Non-pigmented ciliary epithelial cell (primary cell): Measurements from ENCODE around the gene GSTA3.
"Not testable (repeated sequence)": the region's sequence is repeated elsewhere in the genome, so short reads cannot be mapped to it uniquely, and the experiment has no call there.

ENCODE experiments used
- DNase-seq: peaks from one replicate; pipeline ENCODE4 v3.0.0-alpha.2; 2010; ENCODE audit warnings: low read depth

GSTA3 gene

DNA sequence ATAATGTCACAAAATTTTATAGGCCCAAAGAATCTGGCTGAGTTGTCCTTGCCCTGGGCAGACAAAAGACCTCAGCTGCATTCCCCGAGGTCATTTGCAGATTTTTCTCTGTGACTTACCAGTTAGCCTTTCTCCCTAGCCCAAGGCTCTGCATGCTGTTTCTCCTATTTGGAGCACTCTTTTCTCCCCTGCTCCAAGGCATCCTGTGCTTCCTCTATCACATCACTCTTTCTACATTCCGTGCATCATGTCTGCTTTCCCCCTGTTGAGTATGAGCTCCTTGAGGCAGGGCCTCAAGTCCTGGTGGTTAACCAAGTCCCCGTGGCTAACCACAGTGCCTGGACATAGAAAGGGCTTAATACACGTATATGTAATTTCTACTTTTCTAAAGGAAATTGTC, 593 bp upstream of the GSTA3 start:
- no peak for DNase-seq

DNA sequence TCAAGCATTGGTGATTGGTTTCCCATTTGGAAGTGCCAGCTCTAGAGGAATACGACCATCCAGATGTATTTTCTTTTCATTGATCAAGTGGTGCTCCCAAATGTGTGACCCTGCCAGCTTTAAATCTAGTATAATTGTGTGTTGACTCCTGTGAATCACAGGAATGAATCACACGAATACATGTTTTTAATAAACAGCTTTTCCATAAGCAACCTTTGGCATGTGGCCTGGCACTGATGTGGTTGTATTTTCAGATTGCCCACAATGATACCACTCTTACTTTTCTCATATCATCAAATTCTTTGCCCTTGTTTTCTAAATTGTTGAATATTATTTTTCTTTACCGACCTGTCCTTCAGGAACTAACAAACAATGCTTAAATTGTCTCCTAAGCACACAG, 367 bp downstream of the GSTA3 start:
- no peak for DNase-seq

DNA sequence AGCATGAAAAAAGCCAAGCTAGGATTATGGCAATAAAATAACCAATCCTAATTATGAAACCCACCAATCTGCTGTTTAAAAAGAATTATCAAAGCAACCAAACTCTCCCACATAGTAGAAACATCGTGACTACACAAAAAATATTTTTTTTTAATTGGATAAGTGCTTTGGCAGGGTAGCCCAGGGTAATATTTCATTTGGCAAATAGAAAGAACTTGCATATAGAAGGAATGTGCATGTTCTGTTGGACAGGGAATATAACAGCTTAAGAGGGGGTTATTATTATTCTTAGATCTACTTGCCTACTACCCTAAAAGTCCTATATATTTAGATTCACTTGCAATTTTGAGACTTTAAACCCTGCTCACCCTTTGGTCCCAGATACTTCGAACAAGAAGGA, 972 bp downstream of the GSTA3 start:
- no peak for DNase-seq

DNA sequence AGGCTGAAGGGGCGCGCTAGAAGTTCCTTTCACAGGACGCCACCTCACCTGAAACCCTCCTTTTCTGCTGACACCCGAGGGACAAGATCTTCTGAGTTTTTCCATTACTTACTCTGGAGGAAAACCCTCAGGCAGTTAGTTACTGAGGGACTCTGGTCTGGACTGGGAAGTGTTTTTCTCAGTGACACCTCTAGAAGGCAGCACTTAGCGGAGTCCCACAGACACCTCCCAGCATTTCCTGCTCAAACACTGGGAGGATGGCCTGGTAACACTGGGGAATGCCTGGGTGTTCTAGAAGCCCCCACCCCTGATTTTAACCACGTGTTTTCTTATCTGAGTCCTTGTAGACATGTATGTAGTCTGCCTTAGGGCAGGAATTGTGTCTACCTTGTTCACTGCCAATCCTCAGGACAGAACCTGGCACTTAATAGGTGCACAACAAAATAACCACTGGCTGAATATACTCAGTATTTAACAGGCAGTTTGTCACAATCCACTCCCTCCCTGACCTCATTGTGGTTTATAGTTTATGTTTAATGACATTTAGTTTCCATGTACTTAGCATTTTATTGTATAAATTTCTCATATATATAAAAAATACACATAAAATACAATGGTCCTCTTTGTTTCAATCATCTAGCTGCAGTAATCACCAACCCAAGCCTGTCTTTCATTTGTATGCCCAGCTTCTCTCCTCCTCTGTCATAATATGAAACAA, 4.8 kb downstream of the GSTA3 start:
- DNase-seq: no peak

DNA sequence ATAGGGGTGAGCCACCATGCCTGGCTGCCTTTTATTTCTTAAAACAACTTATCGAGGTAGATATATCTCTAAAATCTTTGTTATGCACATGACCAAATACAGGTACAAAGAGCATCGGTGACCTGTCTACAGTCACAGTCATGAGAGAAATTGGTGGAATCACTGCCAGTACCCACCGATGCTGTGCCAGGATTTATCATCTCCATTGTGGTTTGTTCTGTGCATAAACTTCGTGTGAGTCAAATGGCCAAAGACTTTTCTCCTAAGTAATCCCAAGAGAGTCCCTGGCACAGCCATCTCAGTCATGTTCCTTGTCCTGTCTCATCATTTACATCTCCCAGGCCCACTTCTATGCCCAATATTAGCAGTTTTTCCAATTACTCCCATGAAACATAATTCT, 9.0 kb downstream of the GSTA3 start:
- no peak for DNase-seq

DNA sequence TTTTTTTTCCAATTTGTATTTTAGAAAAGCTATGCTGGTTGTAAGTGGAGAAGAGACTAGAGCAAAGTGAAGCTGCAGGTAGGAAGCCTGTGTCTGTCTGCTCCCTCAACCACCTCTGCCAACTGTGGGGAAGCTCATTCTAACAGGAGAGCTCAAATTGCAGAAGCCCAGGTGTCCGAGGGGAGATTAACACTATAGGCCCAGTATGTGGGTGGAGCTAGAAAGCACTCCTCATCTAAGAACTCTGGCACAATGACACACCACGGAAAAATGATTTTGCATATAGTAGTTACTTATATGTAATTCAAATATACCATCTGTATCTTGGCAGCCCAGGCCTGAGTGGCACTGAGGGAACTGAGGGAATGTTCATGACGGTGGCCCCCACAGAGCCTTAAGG, 13.7 kb downstream of the GSTA3 start:
- DNase-seq: not testable (repeated sequence)

DNA sequence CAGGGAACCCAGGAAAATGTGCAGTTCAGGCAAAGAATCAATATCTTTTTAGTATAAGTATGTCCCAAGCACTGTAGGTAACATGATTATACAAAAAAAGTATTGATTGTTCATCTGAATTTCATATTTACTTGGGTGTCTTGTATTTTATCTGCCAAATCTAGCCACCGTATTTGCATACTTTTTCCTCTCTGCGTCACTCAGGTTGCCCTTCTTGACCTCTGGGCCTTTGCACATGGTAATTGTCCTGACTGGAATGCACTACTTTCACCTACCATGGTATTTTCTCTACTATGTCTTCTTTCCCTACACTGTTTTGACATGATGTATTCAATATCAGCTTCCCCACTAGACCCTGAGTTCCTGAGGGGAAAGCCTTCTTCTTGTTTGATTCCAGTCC, 15.2 kb downstream of the GSTA3 start:
- DNase-seq: no peak

DNA sequence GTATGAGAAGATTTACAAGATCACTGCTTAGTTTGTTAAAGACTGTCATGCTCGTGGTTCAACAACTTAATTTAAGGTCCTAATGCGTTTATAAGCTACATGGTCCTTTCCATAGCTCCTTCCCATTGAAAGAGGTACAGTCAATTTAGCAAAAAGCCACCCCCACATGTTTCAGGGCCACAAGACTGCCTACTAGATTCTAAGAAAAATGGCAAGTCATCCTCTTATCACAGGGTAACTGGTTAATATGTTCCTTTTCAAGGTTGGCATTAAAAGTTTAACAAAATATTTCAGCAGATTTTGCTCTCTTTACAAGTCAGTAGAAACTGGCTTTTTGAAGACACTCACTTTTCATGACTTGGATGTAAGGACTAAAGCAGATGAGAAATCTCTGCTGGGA, 15.7 kb downstream of the GSTA3 start:
- no peak for DNase-seq

DNA sequence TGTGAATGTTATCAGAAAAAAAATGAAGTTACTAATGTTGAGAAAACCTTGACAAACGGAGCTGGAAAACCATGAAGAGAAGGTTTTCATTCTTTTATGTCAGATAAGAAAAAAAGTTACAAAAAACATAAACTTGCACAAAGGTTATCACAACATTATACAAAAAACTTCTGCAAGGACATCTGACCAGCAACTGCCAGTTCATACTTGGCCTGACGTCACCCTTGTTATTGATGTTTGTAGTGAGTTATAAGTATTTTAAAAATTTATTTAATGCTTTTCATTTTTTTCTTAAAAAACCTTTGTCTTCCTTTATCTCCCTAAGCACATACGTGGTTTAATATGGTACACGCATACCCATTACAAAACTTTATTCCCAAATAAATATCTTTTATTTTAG, 16.3 kb downstream of the GSTA3 start:
- no peak for DNase-seq

DNA sequence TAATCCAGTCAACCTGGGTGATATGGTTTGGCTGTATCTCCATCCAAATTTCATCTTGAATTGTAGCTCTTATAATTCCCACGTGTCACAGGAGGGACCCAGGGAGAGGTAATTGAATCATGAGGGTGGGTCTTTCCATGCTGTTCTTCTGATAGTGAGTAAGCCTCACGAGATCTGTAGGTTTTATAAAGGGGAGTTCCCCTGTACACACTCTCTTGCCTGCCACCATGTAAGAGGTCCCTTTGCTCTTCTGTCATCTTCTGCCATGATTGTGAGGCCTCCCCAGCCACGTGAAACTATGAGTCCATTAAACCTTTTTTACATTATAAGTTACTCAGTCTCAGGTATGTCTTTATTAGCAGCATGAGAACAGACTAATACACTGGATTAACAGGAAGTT, 19.5 kb downstream of the GSTA3 start:
- DNase-seq: no peak

DNA sequence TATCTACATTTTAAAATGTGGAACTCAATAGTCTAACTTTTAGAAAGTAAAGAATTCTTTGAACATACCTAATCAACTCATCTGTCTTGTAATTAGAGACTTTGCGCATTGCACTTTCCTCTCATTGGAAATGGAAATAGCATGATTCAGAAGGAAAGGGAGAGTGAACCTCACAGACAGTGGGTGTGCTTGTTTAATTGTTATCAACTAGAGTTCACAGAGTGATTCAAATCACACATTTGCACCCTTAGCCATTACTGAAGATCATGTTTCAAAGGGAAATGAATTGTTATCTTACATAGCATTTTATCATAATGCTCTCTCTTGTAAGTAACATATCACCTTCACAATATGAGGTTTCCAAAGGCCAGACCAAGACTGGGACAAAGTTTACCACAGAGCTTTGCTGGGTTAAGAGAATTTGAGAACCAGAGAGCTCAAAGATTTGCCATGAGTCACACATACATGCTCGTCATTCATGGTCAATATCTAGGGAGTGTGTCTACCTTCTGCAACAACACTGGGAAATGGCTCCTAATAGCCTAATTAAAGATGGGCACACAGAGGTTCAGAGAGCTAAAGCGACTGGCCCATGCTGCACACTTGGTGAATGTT, 21.5 kb downstream of the GSTA3 start:
- no peak for DNase-seq

DNA sequence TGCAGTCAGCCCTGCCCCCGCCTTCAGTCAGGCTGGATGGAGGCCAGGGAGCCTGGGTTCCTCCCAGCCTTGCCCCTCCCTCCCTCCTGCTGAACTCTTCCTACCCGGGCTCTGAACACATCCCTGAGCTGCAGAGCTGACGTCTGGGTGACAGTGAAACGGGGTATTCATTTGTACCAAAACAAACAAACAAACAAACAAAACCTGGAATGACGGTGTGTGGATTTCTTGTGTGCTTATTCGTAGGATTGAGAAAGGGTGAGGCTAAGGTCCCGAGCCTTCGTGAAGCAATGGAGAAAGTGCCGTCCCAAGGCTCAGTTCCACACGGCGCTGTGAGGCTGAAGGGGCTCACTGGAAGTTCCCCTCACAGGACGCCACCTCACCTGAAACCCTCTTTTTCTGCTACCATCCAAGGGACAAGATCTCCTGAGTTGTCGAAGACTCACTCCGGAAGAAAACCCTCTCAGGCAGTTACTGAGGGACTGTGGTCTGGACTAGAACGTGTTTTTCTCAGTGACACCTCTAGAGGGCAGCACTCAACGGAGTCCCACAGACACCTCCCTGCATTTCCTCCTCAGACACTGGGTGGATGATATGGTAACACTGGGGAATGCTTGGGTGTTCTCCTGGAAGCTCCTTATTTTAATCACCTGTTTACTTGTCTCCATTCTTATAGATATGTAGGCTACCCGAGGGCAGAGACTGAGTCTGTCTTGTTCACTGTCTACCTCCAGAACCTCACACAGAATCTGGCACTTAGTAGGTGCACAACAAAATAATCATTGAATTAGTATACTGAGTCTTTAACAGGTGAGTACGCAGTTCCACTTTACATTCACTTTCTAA, 27.3 kb downstream of the GSTA3 start:
- DNase-seq: no peak

DNA sequence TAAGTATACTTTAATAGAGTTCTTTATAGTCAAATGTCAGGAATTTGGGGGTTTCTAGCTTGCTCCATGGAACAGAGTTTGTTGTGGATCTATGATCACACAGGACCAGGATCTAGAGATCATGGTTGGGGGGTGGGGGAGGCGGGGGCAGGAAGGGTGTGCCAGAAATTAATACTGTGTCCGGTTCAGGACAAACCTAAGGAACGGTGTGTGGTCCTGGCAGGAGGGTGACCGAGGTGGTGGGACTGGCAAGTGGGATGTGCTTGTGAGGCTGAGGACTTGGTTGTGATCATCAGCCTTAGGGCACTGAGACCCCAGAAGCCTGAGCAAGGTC, 27.9 kb downstream of the GSTA3 start:
- DNase-seq: no peak

DNA sequence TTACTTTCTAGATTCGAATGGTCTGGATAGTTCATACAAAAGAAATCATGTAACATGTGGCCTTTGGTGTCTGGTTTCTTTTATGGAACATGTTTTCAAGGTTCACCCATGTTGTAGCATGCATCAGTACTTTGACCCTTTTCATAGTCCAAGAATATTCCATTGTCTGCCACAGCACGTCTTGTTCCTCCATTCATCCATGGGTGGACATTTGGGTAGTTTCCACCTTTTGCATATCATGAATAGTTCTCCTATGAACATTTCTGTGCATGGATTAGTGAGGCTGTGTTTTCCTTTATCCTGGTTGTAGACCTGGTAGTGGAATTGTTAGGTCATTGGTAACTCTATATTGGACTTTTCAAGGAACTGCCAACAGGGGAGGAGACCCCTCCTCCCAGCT, 31.7 kb downstream of the GSTA3 start:
- DNase-seq: no peak

DNA sequence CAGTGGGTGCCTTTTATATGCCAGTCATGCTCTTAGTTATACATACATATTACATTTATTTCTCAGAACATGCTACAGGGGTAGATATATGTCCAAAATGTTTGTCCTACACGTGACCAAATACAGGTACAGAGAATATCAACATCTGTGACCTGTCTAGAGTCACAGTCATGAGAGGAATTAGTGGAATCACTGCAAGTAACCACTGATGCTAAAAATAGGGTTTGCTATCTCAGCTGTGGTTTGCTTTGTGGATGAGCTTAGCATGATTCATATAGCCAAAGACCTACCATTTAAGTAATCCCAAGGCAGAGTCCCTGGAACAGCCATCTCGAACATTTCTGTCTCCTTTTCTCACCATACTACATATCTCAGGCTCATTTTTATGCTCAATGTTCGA, 32.3 kb downstream of the GSTA3 start:
- peak; percentile 91 for DNase-seq

DNA sequence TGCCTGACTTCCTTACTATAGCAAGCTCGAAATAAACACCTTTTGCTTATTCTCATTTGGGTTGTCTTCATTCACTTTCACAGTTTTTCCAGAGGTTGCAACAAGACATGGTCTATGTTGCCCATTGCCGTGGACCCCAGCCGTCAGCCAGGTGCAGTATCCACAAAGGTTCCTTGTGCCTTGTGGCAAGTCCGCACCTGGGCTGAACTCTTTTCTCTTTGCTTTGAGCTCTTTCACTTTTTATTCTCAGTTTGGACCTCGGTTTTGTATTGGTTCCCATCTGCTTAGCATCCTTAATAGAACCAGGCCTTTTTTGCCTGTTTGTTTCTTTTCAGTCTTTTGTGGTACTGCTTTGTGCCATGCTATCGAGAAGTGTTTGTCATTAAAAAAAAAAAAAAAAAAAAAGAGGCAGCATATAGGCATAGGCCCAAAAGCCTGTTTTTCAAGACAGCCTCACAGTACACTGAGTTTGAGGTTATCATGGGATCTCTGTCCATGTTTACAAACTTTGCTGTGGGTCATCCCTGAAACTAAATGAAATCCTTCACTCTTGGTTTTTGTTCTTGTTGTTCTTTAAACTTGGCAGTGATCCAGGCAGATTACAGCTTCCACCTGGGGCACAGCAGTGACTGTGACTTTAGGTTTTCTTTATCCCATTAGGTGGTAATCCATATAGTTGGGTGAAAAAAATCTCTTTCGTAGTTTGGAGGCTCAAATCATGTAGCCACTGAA, 33.3 kb downstream of the GSTA3 start:
- no peak for DNase-seq

DNA sequence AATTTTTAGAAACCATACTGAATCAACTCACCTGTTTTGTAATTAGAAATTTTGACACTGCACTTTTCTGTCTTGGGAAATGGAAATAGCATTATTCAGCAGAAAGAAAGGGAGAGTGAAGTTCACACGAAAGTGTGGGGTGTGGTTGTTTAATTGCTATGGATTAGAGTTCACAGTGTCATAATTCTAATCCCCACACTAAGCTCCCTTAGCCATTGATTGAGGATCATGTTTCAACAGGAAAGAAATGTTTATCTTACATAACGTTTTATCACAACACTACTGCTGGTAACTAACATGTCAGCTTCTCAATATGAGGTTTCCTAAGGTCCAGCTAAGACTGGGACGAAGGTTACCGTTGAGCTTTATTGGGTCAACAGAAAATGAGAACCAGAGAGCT, 37.5 kb downstream of the GSTA3 start:
- DNase-seq: no peak

DNA sequence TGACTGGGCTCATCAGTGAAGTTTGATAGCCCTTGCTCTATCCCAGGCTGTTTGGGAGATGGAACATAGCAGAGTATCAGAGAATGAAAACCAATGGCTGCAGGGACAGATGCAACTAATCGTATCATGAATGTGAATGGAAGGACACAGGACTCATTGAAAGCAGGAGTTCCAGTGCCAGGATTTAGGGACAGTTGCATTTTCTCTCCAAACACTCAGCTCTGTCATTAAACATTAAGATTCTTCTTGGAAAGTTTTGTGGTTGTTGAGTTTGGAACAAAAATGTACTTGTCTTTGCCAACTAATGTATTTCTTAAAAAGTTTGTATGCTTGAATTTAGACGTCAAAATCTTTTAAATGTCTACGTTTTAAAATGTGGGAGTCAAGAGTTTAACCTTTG, 37.9 kb downstream of the GSTA3 start:
- DNase-seq: no peak

DNA sequence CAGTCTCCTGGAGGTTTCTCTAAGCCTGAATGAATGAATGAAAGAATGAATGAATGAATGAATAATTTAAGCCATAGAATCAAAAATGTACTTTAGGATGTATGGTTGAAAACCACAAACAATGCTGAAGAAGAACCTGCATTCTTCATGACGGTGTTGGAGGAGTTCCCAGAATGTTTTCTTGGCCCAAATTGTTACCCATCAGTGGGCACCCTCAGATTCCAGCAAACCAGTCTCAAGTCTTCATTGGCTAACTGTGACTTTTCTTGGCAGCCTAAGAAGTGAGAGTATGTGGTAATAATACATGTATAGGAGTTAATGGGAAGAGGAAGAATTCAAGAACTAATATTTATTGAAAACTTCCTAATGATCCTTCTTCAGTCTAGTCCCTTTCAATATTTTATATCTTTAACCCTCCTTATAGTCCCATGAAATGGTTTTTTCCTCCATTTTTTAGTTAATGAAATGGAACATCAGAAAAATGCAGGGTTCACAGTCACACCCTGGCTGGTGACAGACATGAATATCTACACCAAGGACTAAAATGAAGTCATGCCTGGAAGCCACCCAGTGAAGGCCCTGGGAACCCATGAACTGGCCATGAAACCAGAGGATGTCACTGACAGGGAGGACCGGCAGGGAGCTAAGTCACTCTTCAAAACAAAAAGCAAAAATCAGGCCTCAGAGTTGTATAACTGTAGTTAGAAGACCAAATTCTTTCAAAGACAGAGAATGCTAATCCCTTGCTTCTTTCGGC, 39.0 kb downstream of the GSTA3 start:
- DNase-seq: not testable (repeated sequence)

DNA sequence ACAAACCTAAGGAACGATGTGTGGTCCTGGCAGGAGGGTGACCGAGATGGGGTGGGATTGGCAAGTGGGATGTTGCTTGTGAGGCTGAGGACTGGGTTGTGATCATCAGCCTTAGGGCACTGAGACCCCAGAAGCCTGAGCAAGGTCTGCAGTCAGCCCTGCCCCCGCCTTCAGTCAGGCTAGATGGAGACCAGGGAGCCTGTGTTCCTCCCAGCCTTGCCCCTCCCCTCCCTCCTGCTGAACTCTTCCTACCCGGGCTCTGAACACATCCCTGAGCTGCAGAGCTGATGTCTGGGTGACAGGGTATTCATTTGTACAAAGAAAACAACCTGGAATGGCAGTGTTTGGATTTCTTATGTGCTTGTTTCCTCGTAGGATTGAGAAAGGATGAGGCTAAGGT, 40.6 kb downstream of the GSTA3 start:
- DNase-seq: not testable (repeated sequence)

DNA sequence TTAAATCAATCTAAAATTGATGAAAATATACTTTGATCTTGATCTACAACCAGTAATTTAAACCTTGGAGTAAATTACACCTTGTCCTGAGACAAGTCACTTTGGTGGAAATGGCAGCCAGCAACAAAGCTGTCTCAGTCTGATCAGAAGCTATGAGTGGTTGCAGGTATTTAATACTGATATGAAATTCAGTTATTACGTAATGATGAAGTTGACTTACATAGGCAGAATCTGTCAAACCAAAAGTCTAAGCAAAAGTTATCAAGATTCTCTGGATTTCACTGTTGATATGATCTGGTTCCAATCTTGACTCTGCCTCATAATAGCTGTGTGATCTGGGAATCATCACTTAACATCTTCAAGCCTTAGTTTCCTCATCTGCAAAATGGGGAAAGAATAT, 41.3 kb downstream of the GSTA3 start:
- no peak for DNase-seq

DNA sequence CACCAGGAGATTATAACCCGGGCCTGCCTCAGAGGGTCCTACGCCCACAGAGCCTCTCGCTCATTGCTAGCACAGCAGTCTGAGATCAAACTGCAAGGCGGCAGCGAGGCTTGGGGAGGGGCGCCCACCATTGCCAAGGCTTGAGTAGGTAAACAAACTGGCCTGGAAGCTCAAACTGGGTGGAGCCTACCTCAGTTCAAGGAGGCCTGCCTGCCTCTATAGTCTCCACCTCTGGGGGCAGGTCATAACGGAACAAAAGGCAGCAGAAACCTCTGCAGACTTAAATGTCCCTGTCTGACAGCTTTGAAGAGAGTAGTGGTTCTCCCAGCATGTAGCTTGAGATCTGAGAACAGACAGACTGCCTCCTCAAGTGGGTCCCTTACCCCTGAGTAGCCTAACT, 48.3 kb downstream of the GSTA3 start:
- DNase-seq: not testable (repeated sequence)
